ENCODE data around the gene TUBB1.

DNA sequence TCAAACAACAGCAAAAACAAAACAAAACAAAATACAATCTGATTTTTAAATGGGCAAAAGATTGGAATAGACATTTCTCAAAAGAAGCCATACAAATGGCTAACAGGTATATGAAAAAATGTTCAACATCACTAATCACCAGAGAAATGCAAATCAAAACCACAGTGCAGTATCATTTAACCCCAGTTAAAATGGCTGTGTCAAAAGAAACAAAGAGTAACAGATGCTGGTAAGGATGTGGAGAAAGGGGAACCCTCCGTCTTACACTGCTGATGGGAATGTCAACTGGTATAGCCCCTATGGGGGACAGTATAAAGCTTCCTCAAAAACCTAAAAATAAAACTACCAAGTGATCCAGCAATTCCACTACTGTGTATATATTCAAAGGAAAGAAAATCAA lies 49.1 kb upstream of the TUBB1 start:
- TF ChIP-seq, protein P1, sequence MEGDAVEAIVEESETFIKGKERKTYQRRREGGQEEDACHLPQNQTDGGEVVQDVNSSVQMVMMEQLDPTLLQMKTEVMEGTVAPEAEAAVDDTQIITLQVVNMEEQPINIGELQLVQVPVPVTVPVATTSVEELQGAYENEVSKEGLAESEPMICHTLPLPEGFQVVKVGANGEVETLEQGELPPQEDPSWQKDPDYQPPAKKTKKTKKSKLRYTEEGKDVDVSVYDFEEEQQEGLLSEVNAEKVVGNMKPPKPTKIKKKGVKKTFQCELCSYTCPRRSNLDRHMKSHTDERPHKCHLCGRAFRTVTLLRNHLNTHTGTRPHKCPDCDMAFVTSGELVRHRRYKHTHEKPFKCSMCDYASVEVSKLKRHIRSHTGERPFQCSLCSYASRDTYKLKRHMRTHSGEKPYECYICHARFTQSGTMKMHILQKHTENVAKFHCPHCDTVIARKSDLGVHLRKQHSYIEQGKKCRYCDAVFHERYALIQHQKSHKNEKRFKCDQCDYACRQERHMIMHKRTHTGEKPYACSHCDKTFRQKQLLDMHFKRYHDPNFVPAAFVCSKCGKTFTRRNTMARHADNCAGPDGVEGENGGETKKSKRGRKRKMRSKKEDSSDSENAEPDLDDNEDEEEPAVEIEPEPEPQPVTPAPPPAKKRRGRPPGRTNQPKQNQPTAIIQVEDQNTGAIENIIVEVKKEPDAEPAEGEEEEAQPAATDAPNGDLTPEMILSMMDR (conservative IDR thresholded peaks at IDR 0.05; ENCODE audit: low read depth, low read length) = no peak
- TF ChIP-seq, protein P2, sequence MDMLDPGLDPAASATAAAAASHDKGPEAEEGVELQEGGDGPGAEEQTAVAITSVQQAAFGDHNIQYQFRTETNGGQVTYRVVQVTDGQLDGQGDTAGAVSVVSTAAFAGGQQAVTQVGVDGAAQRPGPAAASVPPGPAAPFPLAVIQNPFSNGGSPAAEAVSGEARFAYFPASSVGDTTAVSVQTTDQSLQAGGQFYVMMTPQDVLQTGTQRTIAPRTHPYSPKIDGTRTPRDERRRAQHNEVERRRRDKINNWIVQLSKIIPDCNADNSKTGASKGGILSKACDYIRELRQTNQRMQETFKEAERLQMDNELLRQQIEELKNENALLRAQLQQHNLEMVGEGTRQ (IDR thresholded peaks at IDR 0.05; ENCODE audit: low read depth, low read length) = no peak
- TF ChIP-seq RAD21 (IDR thresholded peaks at IDR 0.05; ENCODE audit: low read length) = no peak
- TF ChIP-seq CEBPB (IDR thresholded peaks at IDR 0.05; ENCODE audit: low read depth, low read length) = no peak
- no peak for TF ChIP-seq POLR2A (IDR thresholded peaks at IDR 0.05; ENCODE audit: low read depth, low read length)
- no peak for TF ChIP-seq MAZ (IDR thresholded peaks at IDR 0.05; ENCODE audit: borderline replicate concordance, low read depth, low read length)
- TF ChIP-seq RFX5 (IDR thresholded peaks at IDR 0.05; ENCODE audit: low read depth, low read length) = no peak

All from IMR-90 (cell line).